RWPE2 (cell line): ENCODE data around the gene HES3.
A peak's percentile ranks its signal among the peaks of the same experiment; 100 is the strongest.

Experiments used
- ATAC-seq: fragments of 200-7000 bp; cut with Tn5 transposase; 3 replicates; pipeline ENCODE4 v1.9.1; 2021; ENCODE audit warnings: low read depth
- DNase-seq: peaks from one replicate; pipeline ENCODE4 v3.0.0-alpha.2; 2020; ENCODE audit warnings: low spot score
- H3K27ac ChIP-seq: fragments of 450-650 bp; 2 replicates; pipeline ENCODE4 v1.5.1; 2017; ENCODE audit warnings: mild to moderate bottlenecking; ENCODE audit not compliant: poor library complexity, severe bottlenecking
- H3K27me3 ChIP-seq: fragments of 250-450 bp; sonication (Bioruptor Pico); 2 replicates; pipeline ENCODE4 v1.5.1; 2021; ENCODE audit warnings: mild to moderate bottlenecking, moderate library complexity; ENCODE audit not compliant: insufficient read depth, poor library complexity, severe bottlenecking
- H3K36me3 ChIP-seq: fragments of 250-450 bp; sonication (Bioruptor Pico); 2 replicates; pipeline ENCODE4 v1.5.1; 2020; ENCODE audit warnings: low read depth, mild to moderate bottlenecking, moderate library complexity
- H3K4me1 ChIP-seq: fragments of 250-450 bp; sonication (Bioruptor Pico); 2 replicates; pipeline ENCODE4 v1.5.1; 2021; ENCODE audit warnings: mild to moderate bottlenecking, moderate library complexity; ENCODE audit not compliant: insufficient read depth, poor library complexity, severe bottlenecking
- H3K4me3 ChIP-seq: fragments of 250-450 bp; sonication (Bioruptor Pico); 2 replicates; pipeline ENCODE4 v1.5.1; 2021; ENCODE audit warnings: mild to moderate bottlenecking, moderate library complexity; ENCODE audit not compliant: severe bottlenecking
- H3K9me3 ChIP-seq: fragments of 250-450 bp; sonication (Bioruptor Pico); 2 replicates; pipeline ENCODE4 v1.5.1; 2021; ENCODE audit warnings: mild to moderate bottlenecking, moderate library complexity; ENCODE audit not compliant: severe bottlenecking
- TF ChIP-seq, protein P1 (sequence below): fragments of 450-650 bp; IDR thresholded peaks from one replicate; pipeline ENCODE4 v1.5.1; 2017; ENCODE audit warnings: mild to moderate bottlenecking, moderate library complexity; ENCODE audit not compliant: poor library complexity, severe bottlenecking

The HES3 gene

DNA sequence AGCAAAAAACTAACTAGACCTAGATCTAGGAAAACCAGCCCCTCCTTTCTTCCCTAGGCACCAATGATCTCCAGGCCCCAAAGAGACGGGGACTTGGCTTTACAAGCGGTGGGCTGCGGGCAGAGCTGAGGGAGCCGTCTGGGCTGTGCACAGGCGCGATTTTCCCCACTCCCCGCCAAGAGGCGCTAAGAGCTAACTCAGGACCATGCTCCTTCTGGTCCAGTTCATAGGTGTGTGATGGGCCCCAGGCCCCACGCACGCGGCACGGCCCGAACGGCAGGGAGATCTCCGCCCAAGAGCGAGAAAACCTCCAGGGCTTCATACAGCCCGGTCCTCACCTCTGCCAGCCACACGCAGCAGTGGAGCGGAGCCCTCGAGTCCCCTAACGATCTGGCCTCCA is 24.4 kb downstream of the HES3 start:
- ATAC-seq (no peak), DNase-seq (no peak)
- Histone ChIP-seq H3K4me1 (peaks cover 14% of the 10 kb centered on the region), H3K4me3 (no peak overlapping the region), H3K9me3 (no peaks in the 10 kb centered on the region), H3K27ac (peak overlapping the region; percentile 46), H3K27me3 (no peaks in the 10 kb centered on the region), H3K36me3 (peaks cover 10% of the 10 kb centered on the region)
- TF ChIP-seq, protein P1, sequence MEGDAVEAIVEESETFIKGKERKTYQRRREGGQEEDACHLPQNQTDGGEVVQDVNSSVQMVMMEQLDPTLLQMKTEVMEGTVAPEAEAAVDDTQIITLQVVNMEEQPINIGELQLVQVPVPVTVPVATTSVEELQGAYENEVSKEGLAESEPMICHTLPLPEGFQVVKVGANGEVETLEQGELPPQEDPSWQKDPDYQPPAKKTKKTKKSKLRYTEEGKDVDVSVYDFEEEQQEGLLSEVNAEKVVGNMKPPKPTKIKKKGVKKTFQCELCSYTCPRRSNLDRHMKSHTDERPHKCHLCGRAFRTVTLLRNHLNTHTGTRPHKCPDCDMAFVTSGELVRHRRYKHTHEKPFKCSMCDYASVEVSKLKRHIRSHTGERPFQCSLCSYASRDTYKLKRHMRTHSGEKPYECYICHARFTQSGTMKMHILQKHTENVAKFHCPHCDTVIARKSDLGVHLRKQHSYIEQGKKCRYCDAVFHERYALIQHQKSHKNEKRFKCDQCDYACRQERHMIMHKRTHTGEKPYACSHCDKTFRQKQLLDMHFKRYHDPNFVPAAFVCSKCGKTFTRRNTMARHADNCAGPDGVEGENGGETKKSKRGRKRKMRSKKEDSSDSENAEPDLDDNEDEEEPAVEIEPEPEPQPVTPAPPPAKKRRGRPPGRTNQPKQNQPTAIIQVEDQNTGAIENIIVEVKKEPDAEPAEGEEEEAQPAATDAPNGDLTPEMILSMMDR: no peak

DNA sequence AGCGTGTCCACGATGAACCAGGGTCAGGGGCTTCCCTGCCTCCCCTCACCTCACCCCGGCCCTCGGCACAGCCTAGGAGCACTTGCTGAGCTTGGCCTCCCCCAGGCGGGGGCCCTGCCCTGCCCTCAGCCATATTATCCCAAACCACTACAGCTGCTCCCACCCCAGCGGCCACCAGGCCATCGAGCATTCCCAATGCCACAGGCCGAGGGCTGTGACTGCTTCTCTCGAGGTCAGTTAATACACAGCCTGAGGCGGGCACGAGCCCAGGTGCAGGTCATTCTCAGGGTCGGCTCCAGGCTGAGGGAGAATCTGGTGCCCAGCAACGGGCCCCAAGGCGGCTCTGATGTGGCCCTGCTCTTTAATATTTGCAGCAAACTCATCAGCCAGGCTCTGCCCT is 25.3 kb downstream of the HES3 start:
- H3K4me3 ChIP-seq: no peak overlapping the region
- peaks cover 13% of the 10 kb centered on the region for H3K36me3 ChIP-seq
- DNase-seq: no peak
- TF ChIP-seq, protein P1: no peak
- H3K27me3 ChIP-seq: no peaks in the 10 kb centered on the region
- peaks cover 14% of the 10 kb centered on the region for H3K4me1 ChIP-seq
- H3K9me3 ChIP-seq: no peaks in the 10 kb centered on the region
- no peak for ATAC-seq
- no peak overlapping the region for H3K27ac ChIP-seq

DNA sequence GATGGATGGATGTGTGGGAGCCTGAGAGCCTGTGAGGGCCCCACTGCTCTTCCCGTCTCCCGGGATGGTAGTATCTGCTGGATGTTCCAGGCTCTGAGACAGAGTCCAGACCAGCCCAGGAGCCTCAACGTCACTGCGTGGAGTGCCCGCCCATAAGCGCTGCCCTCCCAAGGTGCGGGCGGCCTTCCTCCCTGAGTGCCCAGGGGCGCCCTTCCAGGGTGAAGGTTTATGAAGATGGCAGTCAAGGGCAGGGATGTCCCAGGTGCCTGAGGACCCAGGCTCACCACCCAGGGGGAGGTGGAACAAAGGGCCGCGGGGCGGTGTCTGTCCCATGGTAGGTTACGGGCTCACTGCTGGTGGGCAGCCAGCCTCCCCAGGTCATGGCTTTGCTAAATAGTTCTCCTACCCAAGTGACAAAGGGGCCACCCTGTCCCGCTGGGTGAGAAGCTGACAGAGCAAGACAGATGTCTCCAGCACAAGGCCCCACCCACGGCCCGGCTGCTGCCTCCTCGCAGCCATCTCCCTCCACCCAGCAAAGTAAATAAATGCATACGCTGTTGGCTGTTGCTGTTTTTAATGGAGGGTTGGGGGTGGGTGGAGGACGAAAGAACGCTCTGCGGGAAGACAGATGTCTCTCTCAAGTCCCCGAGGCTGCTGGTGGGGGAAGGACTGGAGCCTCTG is 25.9 kb downstream of the HES3 start:
- ATAC-seq (no peak), DNase-seq (no peak)
- H3K36me3 ChIP-seq: peaks cover 12% of the 10 kb centered on the region
- no peaks in the 10 kb centered on the region for H3K9me3 ChIP-seq
- H3K4me3 ChIP-seq: no peak overlapping the region
- H3K4me1 ChIP-seq: peaks cover 14% of the 10 kb centered on the region
- H3K27me3 ChIP-seq: no peaks in the 10 kb centered on the region
- no peak overlapping the region for H3K27ac ChIP-seq
- TF ChIP-seq, protein P1: no peak

- H3K4me3 ChIP-seq: no peak overlapping the region
- no peak overlapping the region for H3K27ac ChIP-seq
- H3K4me1 ChIP-seq: peaks cover 14% of the 10 kb centered on the region
- H3K9me3 ChIP-seq: no peaks in the 10 kb centered on the region
- DNase-seq: no peak
- TF ChIP-seq, protein P1: no peak
- no peaks in the 10 kb centered on the region for H3K27me3 ChIP-seq
- ATAC-seq: no peak
- H3K36me3 ChIP-seq: peaks cover 12% of the 10 kb centered on the region
These were observed 26.4 kb downstream of the HES3 start for GRCh38 chr1:6270401-6270800.

DNA sequence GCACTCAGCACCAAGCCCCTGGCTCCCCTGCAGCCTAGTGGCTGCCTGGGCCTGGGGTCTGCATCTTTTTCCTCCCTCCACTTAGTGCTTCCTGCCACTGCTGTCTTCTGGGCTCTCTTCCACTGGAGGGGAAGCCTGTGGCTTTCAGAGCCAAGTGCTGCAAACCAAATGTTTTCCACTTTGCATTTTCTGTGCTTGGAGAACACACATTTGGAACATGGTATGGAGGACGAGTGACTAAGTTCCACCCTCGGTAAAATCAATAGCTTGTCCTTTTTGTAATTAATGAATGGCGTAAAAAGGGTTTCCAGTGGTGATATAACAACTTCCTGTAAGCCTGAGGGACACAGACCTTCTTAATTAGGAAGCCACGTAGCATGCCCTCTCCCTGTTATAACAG is 27.0 kb downstream of the HES3 start:
- DNase-seq (no peak), ATAC-seq (no peak)
- no peaks in the 10 kb centered on the region for H3K9me3 ChIP-seq
- H3K36me3 ChIP-seq: peaks cover 12% of the 10 kb centered on the region
- H3K27me3 ChIP-seq: no peaks in the 10 kb centered on the region
- H3K4me3 ChIP-seq: no peak overlapping the region
- TF ChIP-seq, protein P1: no peak
- peaks cover 14% of the 10 kb centered on the region for H3K4me1 ChIP-seq
- H3K27ac ChIP-seq: no peak overlapping the region
